WTC11 (cell line): ENCODE measurements around the gene SDR9C7. TPM values are rescaled to one million over a fixed set of nuclear protein-coding genes. Genes with fewer than 3 reads are reported as not detected.

Experiments used
- ATAC-seq: fragments of 200-7000 bp; cut with Tn5 transposase; 2 replicates; pipeline ENCODE4 v1.10.0; 2021; ENCODE audit warnings: mild to moderate bottlenecking, moderate library complexity
- CTCF ChIA-PET: fragments of 300-600 bp; sonication (Branson Sonifier 250); formaldehyde crosslinking; loops from one replicate; lab custom pipeline; 2021; ENCODE audit warnings: antibody characterized with exemption; lab: Charles Lee
- POLR2A ChIA-PET: fragments of 350-600 bp; sonication (Branson Sonifier 250); formaldehyde crosslinking; loops from one replicate; lab custom pipeline; 2021; ENCODE audit warnings: antibody characterized with exemption; lab: Charles Lee
- DNase-seq: peaks from one replicate; pipeline ENCODE4 v3.0.0; 2021; ENCODE audit warnings: low spot score
- H3K27ac Mint-ChIP-seq: 2 replicates; pipeline ENCODE4 v1.8.0; 2021; ENCODE audit warnings: mixed read lengths
- H3K27me3 Mint-ChIP-seq: 2 replicates; pipeline ENCODE4 v1.8.0; 2021; ENCODE audit warnings: low read depth, mild to moderate bottlenecking, moderate library complexity, mixed read lengths
- H3K36me3 Mint-ChIP-seq: 2 replicates; pipeline ENCODE4 v1.8.0; 2021; ENCODE audit warnings: mixed read lengths
- H3K4me1 Mint-ChIP-seq: 2 replicates; pipeline ENCODE4 v1.8.0; 2022; ENCODE audit warnings: mixed read lengths
- H3K4me3 Mint-ChIP-seq: 2 replicates; pipeline ENCODE4 v1.8.0; 2021; ENCODE audit warnings: mild to moderate bottlenecking, moderate library complexity, mixed read lengths
- H3K9me3 Mint-ChIP-seq: 2 replicates; pipeline ENCODE4 v1.8.0; 2021; ENCODE audit warnings: mixed read lengths
- ATF1 ChIP-seq: sonication (generic); formaldehyde crosslinking; IDR thresholded peaks from 2 replicates; pipeline ENCODE4 v1.8.1; 2023; ENCODE audit warnings: mild to moderate bottlenecking, moderate library complexity, missing genetic modification reagents
- CREM ChIP-seq: sonication (generic); formaldehyde crosslinking; IDR thresholded peaks from 2 replicates; pipeline ENCODE4 v1.8.1; 2022; ENCODE audit warnings: mild to moderate bottlenecking, missing genetic modification reagents, moderate library complexity
- E2F5 ChIP-seq: sonication (generic); formaldehyde crosslinking; IDR thresholded peaks from 2 replicates; pipeline ENCODE4 v1.8.1; 2022; ENCODE audit warnings: mild to moderate bottlenecking, moderate library complexity, missing genetic modification reagents
- ESRRA ChIP-seq: sonication (generic); formaldehyde crosslinking; IDR thresholded peaks from 2 replicates; pipeline ENCODE4 v1.8.1; 2022; ENCODE audit warnings: mild to moderate bottlenecking, missing genetic modification reagents, borderline replicate concordance
- HMGXB4 ChIP-seq: sonication (generic); formaldehyde crosslinking; IDR thresholded peaks from 2 replicates; pipeline ENCODE4 v1.8.1; 2023; ENCODE audit warnings: mild to moderate bottlenecking, moderate library complexity, missing genetic modification reagents
- MYBL2 ChIP-seq: sonication (generic); formaldehyde crosslinking; IDR thresholded peaks from 2 replicates; pipeline ENCODE4 v1.8.1; 2023; ENCODE audit warnings: mild to moderate bottlenecking, moderate library complexity, missing genetic modification reagents
- NR3C1 ChIP-seq: sonication (generic); formaldehyde crosslinking; conservative IDR thresholded peaks from 2 replicates; pipeline ENCODE4 v1.8.1; 2023; ENCODE audit warnings: low read depth, mild to moderate bottlenecking, missing genetic modification reagents
- OVOL2 ChIP-seq: fragments of 250-450 bp; sonication (Bioruptor Pico); IDR thresholded peaks from 2 replicates; pipeline ENCODE4 v1.9.0; 2021; ENCODE audit warnings: mild to moderate bottlenecking, borderline replicate concordance
- TCF7 ChIP-seq: sonication (generic); formaldehyde crosslinking; IDR thresholded peaks from 2 replicates; pipeline ENCODE4 v1.8.0; 2022; ENCODE audit warnings: mild to moderate bottlenecking, low read depth, missing genetic modification reagents, moderate library complexity
- ZNF416 ChIP-seq: fragments of 250-450 bp; sonication (Bioruptor Pico); IDR thresholded peaks from 2 replicates; pipeline ENCODE4 v1.9.0; 2021; ENCODE audit warnings: mild to moderate bottlenecking, inconsistent platforms
- ZNF512 ChIP-seq: sonication (generic); formaldehyde crosslinking; IDR thresholded peaks from 2 replicates; pipeline ENCODE4 v1.8.1; 2022; ENCODE audit warnings: missing genetic modification reagents, borderline replicate concordance
- total RNA-seq: library from RNA; stranded (reverse); gene quantifications from 3 replicates; pipeline ENCODE4 v1.2.3, GENCODE V29; 2021
- TF ChIP-seq, protein P1 (sequence below): sonication (generic); formaldehyde crosslinking; IDR thresholded peaks from 2 replicates; pipeline ENCODE4 v1.8.0; 2022; ENCODE audit warnings: mild to moderate bottlenecking, missing genetic modification reagents
- TF ChIP-seq, protein P2 (sequence below): fragments of 250-450 bp; sonication (Bioruptor Pico); IDR thresholded peaks from 2 replicates; pipeline ENCODE4 v1.9.0; 2021; ENCODE audit warnings: mild to moderate bottlenecking
- TF ChIP-seq, protein P3 (sequence below): sonication (generic); formaldehyde crosslinking; IDR thresholded peaks from 2 replicates; pipeline ENCODE4 v1.8.0; 2022; ENCODE audit warnings: missing genetic modification reagents

SDR9C7 gene
- total RNA-seq, 1 experiment from 2014 or later, result not detected

DNA sequence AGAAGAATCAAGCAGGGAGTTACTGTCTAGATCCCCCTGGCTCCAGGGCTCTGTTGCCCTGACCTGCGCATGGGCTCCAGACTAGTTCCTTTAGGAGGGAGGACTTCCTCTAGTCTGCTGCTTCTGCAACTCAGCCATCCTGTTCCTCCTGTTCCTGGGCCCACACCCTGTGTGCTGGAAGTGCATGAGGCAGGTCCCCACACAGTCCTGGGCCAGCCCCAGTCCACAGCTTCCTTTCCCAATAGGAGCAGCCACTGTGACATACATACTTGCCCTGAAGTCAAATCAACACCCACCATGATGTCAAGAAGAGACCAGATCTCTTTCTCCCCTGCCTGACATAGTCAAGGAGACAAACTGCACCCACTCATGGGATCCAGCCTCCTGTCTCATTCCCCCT is 1.3 kb downstream of the SDR9C7 start:
- Mint-ChIP-seq H3K27me3 (peaks cover 12% of the 10 kb centered on the region), H3K27ac (no peak overlapping the region), H3K4me1 (peaks cover 37% of the 10 kb centered on the region), H3K9me3 (no peaks in the 10 kb centered on the region), H3K4me3 (no peak overlapping the region), H3K36me3 (no peaks in the 10 kb centered on the region)
- DNase-seq (no peak), ATAC-seq (no peak)
- ChIA-PET POLR2A (no interaction called here), CTCF (interaction anchor here (0.8 to 2.3 kb wide), 2 partner anchors 68 to 243 kb away, joined by 3 to 10 read pairs; no protein-coding TSS in a partner anchor)
- TF ChIP-seq ESRRA (CRISPR knock-in tag) (no peak), TCF7 (CRISPR knock-in tag) (no peak), ATF1 (no peak), E2F5 (CRISPR knock-in tag) (no peak), HMGXB4 (CRISPR knock-in tag) (no peak), ZNF512 (no peak), CREM (no peak), ZNF416 (CRISPR knock-in tag) (no peak), NR3C1 (CRISPR knock-in tag) (no peak), OVOL2 (CRISPR knock-in tag) (no peak), MYBL2 (CRISPR knock-in tag) (no peak)
- TF ChIP-seq, protein P1, sequence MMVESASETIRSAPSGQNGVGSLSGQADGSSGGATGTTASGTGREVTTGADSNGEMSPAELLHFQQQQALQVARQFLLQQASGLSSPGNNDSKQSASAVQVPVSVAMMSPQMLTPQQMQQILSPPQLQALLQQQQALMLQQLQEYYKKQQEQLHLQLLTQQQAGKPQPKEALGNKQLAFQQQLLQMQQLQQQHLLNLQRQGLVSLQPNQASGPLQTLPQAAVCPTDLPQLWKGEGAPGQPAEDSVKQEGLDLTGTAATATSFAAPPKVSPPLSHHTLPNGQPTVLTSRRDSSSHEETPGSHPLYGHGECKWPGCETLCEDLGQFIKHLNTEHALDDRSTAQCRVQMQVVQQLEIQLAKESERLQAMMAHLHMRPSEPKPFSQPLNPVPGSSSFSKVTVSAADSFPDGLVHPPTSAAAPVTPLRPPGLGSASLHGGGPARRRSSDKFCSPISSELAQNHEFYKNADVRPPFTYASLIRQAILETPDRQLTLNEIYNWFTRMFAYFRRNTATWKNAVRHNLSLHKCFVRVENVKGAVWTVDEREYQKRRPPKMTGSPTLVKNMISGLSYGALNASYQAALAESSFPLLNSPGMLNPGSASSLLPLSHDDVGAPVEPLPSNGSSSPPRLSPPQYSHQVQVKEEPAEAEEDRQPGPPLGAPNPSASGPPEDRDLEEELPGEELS (CRISPR knock-in tag), result no peak

- Mint-ChIP-seq H3K4me3 (no peak overlapping the region), H3K36me3 (no peaks in the 10 kb centered on the region), H3K27me3 (peaks cover 7% of the 10 kb centered on the region; the same call in 1 of the 2 replicates), H3K9me3 (no peaks in the 10 kb centered on the region), H3K27ac (no peak overlapping the region), H3K4me1 (peaks cover 38% of the 10 kb centered on the region)
- POLR2A ChIA-PET, result no interaction called here
- no peak for DNase-seq
- CTCF ChIA-PET, result interaction anchor here (2.3 kb wide), 1 partner anchor 69 kb away, joined by 10 read pairs; no protein-coding TSS in a partner anchor
- TF ChIP-seq, protein P2, sequence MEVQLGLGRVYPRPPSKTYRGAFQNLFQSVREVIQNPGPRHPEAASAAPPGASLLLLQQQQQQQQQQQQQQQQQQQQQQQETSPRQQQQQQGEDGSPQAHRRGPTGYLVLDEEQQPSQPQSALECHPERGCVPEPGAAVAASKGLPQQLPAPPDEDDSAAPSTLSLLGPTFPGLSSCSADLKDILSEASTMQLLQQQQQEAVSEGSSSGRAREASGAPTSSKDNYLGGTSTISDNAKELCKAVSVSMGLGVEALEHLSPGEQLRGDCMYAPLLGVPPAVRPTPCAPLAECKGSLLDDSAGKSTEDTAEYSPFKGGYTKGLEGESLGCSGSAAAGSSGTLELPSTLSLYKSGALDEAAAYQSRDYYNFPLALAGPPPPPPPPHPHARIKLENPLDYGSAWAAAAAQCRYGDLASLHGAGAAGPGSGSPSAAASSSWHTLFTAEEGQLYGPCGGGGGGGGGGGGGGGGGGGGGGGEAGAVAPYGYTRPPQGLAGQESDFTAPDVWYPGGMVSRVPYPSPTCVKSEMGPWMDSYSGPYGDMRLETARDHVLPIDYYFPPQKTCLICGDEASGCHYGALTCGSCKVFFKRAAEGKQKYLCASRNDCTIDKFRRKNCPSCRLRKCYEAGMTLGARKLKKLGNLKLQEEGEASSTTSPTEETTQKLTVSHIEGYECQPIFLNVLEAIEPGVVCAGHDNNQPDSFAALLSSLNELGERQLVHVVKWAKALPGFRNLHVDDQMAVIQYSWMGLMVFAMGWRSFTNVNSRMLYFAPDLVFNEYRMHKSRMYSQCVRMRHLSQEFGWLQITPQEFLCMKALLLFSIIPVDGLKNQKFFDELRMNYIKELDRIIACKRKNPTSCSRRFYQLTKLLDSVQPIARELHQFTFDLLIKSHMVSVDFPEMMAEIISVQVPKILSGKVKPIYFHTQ, result no peak
- TF ChIP-seq, protein P3, sequence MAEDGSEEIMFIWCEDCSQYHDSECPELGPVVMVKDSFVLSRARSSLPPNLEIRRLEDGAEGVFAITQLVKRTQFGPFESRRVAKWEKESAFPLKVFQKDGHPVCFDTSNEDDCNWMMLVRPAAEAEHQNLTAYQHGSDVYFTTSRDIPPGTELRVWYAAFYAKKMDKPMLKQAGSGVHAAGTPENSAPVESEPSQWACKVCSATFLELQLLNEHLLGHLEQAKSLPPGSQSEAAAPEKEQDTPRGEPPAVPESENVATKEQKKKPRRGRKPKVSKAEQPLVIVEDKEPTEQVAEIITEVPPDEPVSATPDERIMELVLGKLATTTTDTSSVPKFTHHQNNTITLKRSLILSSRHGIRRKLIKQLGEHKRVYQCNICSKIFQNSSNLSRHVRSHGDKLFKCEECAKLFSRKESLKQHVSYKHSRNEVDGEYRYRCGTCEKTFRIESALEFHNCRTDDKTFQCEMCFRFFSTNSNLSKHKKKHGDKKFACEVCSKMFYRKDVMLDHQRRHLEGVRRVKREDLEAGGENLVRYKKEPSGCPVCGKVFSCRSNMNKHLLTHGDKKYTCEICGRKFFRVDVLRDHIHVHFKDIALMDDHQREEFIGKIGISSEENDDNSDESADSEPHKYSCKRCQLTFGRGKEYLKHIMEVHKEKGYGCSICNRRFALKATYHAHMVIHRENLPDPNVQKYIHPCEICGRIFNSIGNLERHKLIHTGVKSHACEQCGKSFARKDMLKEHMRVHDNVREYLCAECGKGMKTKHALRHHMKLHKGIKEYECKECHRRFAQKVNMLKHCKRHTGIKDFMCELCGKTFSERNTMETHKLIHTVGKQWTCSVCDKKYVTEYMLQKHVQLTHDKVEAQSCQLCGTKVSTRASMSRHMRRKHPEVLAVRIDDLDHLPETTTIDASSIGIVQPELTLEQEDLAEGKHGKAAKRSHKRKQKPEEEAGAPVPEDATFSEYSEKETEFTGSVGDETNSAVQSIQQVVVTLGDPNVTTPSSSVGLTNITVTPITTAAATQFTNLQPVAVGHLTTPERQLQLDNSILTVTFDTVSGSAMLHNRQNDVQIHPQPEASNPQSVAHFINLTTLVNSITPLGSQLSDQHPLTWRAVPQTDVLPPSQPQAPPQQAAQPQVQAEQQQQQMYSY, result peak; percentile 59
- TF ChIP-seq, all 79 proteins: peak for 1
- ATAC-seq, result no peak
Observed at GRCh38 chr12:56932146-56932545, 2.1 kb downstream of the SDR9C7 start.
